K562 (cell line): Measurements from ENCODE around the gene PLSCR5. TPM values are rescaled to one million over a fixed set of nuclear protein-coding genes. Genes with fewer than 3 reads are reported as not detected.

Experiments used
- ARHGAP35 ChIP-seq: fragments of 450-650 bp; IDR thresholded peaks from 2 replicates; pipeline ENCODE4 v1.6.1; 2018; ENCODE audit not compliant: partially characterized antibody
- ARID1B ChIP-seq: fragments of 450-650 bp; IDR thresholded peaks from 2 replicates; pipeline ENCODE4 v1.6.1; 2016; ENCODE audit warnings: antibody characterized with exemption, mild to moderate bottlenecking, inconsistent platforms
- BCL6 ChIP-seq: fragments of 250-450 bp; sonication (Bioruptor Pico); IDR thresholded peaks from 2 replicates; pipeline ENCODE4 v1.4.0; 2020
- HMGN3 ChIP-seq: IDR thresholded peaks from 2 replicates; pipeline ENCODE4 v1.6.1; 2011; ENCODE audit warnings: borderline replicate concordance, low read depth, mild to moderate bottlenecking, mixed read lengths, low read length; ENCODE audit not compliant: insufficient read length; ENCODE audit errors: extremely low read depth
- IRF9 ChIP-seq: fragments of 450-650 bp; IDR thresholded peaks from 2 replicates; pipeline ENCODE4 v1.6.1; 2016; ENCODE audit warnings: missing biosample characterization, missing genetic modification characterization
- KAT2B ChIP-seq: IDR thresholded peaks from one replicate; pipeline ENCODE4 v1.6.1; 2012; ENCODE audit warnings: low read depth, mild to moderate bottlenecking, control low read depth, inconsistent platforms, low read length, moderate library complexity
- LARP7 ChIP-seq: fragments of 450-650 bp; IDR thresholded peaks from 2 replicates; pipeline ENCODE4 v1.6.1; 2016
- NBN ChIP-seq: fragments of 450-650 bp; IDR thresholded peaks from 2 replicates; pipeline ENCODE4 v1.6.1; 2016; ENCODE audit warnings: low read depth, mild to moderate bottlenecking
- NRF1 ChIP-seq, 2 experiments: fragments of 450-650 bp; IDR thresholded peaks in 1 of 2; conservative IDR thresholded peaks in 1 of 2; 2 replicates each; pipeline ENCODE4 v1.6.1; 2014; ENCODE audit warnings: mild to moderate bottlenecking in 2 of 2
- POLR2AphosphoS5 ChIP-seq: IDR thresholded peaks from 2 replicates; pipeline ENCODE4 v1.6.1; 2011; ENCODE audit warnings: mild to moderate bottlenecking, low read depth, low read length, moderate library complexity; ENCODE audit not compliant: control insufficient read depth, insufficient read depth
- PURB ChIP-seq: sonication (generic); formaldehyde crosslinking; IDR thresholded peaks from 2 replicates; pipeline ENCODE4 v1.9.0; 2021; ENCODE audit warnings: low read depth, mild to moderate bottlenecking, missing genetic modification reagents
- RBFOX2 ChIP-seq: fragments of 200-400 bp; formaldehyde crosslinking; IDR thresholded peaks from 2 replicates; pipeline ENCODE4 v1.6.1; 2017; ENCODE audit warnings: low read depth, mild to moderate bottlenecking, low read length, moderate library complexity
- RBM25 ChIP-seq: fragments of 200-400 bp; formaldehyde crosslinking; IDR thresholded peaks from 2 replicates; pipeline ENCODE4 v1.6.1; 2018; ENCODE audit warnings: low read length, low read depth, moderate library complexity; ENCODE audit not compliant: severe bottlenecking
- RHOXF2B ChIP-seq: fragments of 250-450 bp; sonication (Bioruptor Pico); conservative IDR thresholded peaks from 2 replicates; pipeline ENCODE4 v1.5.1; 2021
- SNRNP70 ChIP-seq: fragments of 200-400 bp; formaldehyde crosslinking; optimal IDR thresholded peaks from 2 replicates; pipeline ENCODE3; 2017; ENCODE audit warnings: low read depth, low read length
- STAT6 ChIP-seq: sonication (generic); formaldehyde crosslinking; IDR thresholded peaks from 2 replicates; pipeline ENCODE4 v1.8.1; 2023; ENCODE audit warnings: mild to moderate bottlenecking, missing genetic modification reagents
- TAF9B ChIP-seq: fragments of 450-650 bp; IDR thresholded peaks from 2 replicates; pipeline ENCODE4 v1.6.1; 2018; ENCODE audit warnings: mild to moderate bottlenecking; ENCODE audit not compliant: partially characterized antibody
- TBL1XR1 ChIP-seq, 2 experiments: IDR thresholded peaks; 2 replicates each; pipeline ENCODE4 v1.6.1; 2012; ENCODE audit warnings: improper control_type of control experiment in 2 of 2, low read length in 2 of 2, mild to moderate bottlenecking in 1 of 2
- ZC3H11A ChIP-seq: IDR thresholded peaks from 2 replicates; pipeline ENCODE4 v1.6.1; 2012; ENCODE audit warnings: low read depth, low read length, improper control_type of control experiment
- ZFP36 ChIP-seq: fragments of 150-350 bp; IDR thresholded peaks from 2 replicates; pipeline ENCODE4 v1.6.1; 2018; ENCODE audit warnings: low read length, low read depth; ENCODE audit not compliant: partially characterized antibody
- ZNF3 ChIP-seq: fragments of 250-450 bp; sonication (Bioruptor Pico); IDR thresholded peaks from 2 replicates; pipeline ENCODE4 v1.5.0; 2021; ENCODE audit warnings: mild to moderate bottlenecking, moderate library complexity
- ZNF507 ChIP-seq: conservative IDR thresholded peaks from 2 replicates; pipeline ENCODE4 v1.6.1; 2017; ENCODE audit warnings: missing genetic modification characterization, missing compliant biosample characterization
- ZNF696 ChIP-seq: fragments of 250-450 bp; sonication (Bioruptor Pico); conservative IDR thresholded peaks from 2 replicates; pipeline ENCODE4 v1.4.0; 2020; ENCODE audit warnings: mild to moderate bottlenecking, moderate library complexity
- ZNF707 ChIP-seq: fragments of 250-450 bp; sonication (Bioruptor Pico); conservative IDR thresholded peaks from 2 replicates; pipeline ENCODE4 v1.8.0; 2022; ENCODE audit warnings: inconsistent platforms, mild to moderate bottlenecking, moderate library complexity
- ZNF778 ChIP-seq: fragments of 450-650 bp; formaldehyde crosslinking; IDR thresholded peaks from 2 replicates; pipeline ENCODE4 v1.4.0; 2020; ENCODE audit warnings: mild to moderate bottlenecking, moderate library complexity
- polyA plus RNA-seq, 8 experiments: library from polyadenylated mRNA; depleted of rRNA in 4 of 8; stranded (reverse) in 5 of 8; unstranded in 3 of 8; fragments of >200 nt; fragmentation: Nextera tagmentation in 2 of 8; fragmentation: Illumina TruSeq in 1 of 8; extraction: Ambion mirVana in 2 of 8; extraction: Trizol in 1 of 8; gene quantifications; 2 replicates each; pipeline versions ENCODE4 v1.2.1 to v1.2.3, GENCODE V29; 2011 to 2014; ENCODE audit warnings: inconsistent platforms in 1 of 8, missing spikeins in 1 of 8
- total RNA-seq, 7 experiments: library from RNA; depleted of rRNA in 6 of 7; stranded (reverse); fragments of >200 nt in 6 of 7; fragmentation: Illumina TruSeq in 2 of 7; extraction: Trizol in 2 of 7; gene quantifications; 2 replicates each; pipeline versions ENCODE4 v1.2.1 to v1.2.3, GENCODE V29; 2011 to 2021; ENCODE audit warnings: low replicate concordance in 1 of 7
- TF ChIP-seq, protein P1 (sequence below): fragments of 250-450 bp; sonication (Bioruptor Pico); IDR thresholded peaks from 2 replicates; pipeline ENCODE4 v1.9.0; 2021; ENCODE audit warnings: mild to moderate bottlenecking, inconsistent platforms

The PLSCR5 gene
- total and polyA plus RNA-seq, 9 of the 15 experiments (the other 6 are each of a cell fraction or from before 2014, with no cell fraction given), result not detected

DNA sequence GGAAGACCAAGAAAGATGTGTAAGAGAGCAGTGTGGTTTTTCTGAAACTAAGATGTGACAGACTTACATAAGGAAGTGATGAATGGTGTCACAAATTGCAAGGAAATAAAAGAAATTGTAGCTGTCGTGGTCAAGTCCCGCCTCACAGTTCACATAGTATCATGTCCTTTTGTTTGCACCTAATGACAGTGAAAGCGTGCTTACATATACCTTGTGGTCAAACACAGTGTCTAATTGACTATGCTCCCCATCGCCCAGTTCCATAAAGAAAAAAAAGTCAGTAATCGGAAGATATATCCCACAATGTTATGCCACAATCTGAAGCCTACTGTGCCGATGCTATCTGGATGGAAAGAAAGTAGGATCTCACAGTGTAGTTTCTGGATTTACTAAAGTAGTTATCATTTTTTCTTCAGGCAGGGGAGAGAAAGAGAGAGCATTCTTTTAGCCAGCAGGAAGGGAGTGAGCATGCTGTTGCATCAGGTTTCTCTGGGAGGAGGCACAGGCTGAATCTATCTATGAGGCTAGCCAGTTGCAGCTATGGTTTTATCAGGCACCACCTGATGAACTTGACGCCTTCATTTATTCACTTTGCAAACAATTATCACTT lies 50.9 kb downstream of the PLSCR5 start (continued):
- no peak for TF ChIP-seq ZNF696 (CRISPR knock-in tag)
- TF ChIP-seq PURB (CRISPR knock-in tag), result no peak
- no peak for TF ChIP-seq IRF9 (tag)
- no peak for TF ChIP-seq ARHGAP35
- TF ChIP-seq ZFP36, result peak; percentile 60
- no peak for TF ChIP-seq RHOXF2B
- TF ChIP-seq ZNF507 (tag), result no peak
- no peak for TF ChIP-seq NRF1 (conservative IDR thresholded peaks at IDR 0.05 in 1 of 2, IDR thresholded peaks at IDR 0.05 in 1 of 2)
- no peak for TF ChIP-seq RBM25
- no peak for TF ChIP-seq HMGN3
- TF ChIP-seq TBL1XR1 (IDR thresholded peaks at IDR 0.05; ENCODE audit: low read length in 2 of 2), result no peak
- no peak for TF ChIP-seq NBN
- TF ChIP-seq KAT2B, result no peak
- no peak for TF ChIP-seq ZNF3
- no peak for TF ChIP-seq ZNF778
- no peak for TF ChIP-seq STAT6 (CRISPR knock-in tag)
- peak; percentile 77 for TF ChIP-seq ARID1B
- no peak for TF ChIP-seq ZNF707 (CRISPR knock-in tag)
- no peak for TF ChIP-seq ZC3H11A
- TF ChIP-seq POLR2AphosphoS5, result no peak
- TF ChIP-seq TAF9B, result no peak
- TF ChIP-seq SNRNP70, result no peak
- TF ChIP-seq LARP7, result no peak
- peak; percentile 46; the same call in 1 of the 2 replicates for TF ChIP-seq RBFOX2
- TF ChIP-seq BCL6 (CRISPR knock-in tag), result no peak
- TF ChIP-seq, protein P1, sequence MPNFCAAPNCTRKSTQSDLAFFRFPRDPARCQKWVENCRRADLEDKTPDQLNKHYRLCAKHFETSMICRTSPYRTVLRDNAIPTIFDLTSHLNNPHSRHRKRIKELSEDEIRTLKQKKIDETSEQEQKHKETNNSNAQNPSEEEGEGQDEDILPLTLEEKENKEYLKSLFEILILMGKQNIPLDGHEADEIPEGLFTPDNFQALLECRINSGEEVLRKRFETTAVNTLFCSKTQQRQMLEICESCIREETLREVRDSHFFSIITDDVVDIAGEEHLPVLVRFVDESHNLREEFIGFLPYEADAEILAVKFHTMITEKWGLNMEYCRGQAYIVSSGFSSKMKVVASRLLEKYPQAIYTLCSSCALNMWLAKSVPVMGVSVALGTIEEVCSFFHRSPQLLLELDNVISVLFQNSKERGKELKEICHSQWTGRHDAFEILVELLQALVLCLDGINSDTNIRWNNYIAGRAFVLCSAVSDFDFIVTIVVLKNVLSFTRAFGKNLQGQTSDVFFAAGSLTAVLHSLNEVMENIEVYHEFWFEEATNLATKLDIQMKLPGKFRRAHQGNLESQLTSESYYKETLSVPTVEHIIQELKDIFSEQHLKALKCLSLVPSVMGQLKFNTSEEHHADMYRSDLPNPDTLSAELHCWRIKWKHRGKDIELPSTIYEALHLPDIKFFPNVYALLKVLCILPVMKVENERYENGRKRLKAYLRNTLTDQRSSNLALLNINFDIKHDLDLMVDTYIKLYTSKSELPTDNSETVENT (CRISPR knock-in tag), result no peak
